Body of pancreas (tissue), 4 donors: Measurements from ENCODE around the gene HOXC10.

ENCODE experiments used
- CTCF ChIP-seq, 7 experiments: fragments of 450-650 bp in 4 of 7; fragments of 200-600 bp in 3 of 7; sonication (generic) in 3 of 7; IDR thresholded peaks; one replicate each; pipeline ENCODE4 v1.5.1; 2016 to 2019; ENCODE audit warnings: antibody characterized with exemption in 7 of 7
- POLR2A ChIP-seq, 3 donors: fragments of 450-650 bp; IDR thresholded peaks; one replicate each; pipeline ENCODE4 v1.6.1; 2016; ENCODE audit warnings: antibody characterized with exemption in 3 of 3, mild to moderate bottlenecking in 2 of 3

DNA sequence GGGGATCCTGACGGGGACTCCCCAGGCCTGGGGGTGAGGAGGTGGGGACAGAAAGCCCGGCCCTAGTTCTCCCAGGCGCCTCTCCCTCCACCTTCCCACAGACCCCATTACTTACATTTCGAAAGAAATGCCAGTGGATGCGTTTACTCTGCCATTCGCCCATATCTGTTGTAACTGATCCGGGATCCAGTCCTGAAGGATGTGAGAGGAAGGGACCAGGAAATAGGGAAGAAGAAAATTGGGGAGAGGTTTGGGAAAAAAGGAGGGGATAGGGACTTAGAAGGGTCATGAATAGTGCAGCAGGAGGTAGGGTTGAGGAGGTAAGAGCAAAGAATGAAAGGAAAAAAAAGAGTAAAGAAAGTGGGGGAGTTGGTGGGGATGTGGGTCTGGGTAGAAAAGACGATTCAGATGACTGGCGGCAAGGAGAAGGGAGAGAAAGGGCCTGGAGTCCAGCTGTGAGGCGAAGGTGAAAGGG, 29.1 kb upstream of the HOXC10 start:
- TF ChIP-seq CTCF (IDR thresholded peaks at IDR 0.05) (no peak), POLR2A (IDR thresholded peaks at IDR 0.05) (no peak)
